ENCODE data around the gene HEPN1. TPM values are rescaled to one million over a fixed set of nuclear protein-coding genes. Genes with fewer than 3 reads are reported as not detected.

Gene HEPN1
- total RNA-seq, 1 donor, result under 0.01 TPM

DNA sequence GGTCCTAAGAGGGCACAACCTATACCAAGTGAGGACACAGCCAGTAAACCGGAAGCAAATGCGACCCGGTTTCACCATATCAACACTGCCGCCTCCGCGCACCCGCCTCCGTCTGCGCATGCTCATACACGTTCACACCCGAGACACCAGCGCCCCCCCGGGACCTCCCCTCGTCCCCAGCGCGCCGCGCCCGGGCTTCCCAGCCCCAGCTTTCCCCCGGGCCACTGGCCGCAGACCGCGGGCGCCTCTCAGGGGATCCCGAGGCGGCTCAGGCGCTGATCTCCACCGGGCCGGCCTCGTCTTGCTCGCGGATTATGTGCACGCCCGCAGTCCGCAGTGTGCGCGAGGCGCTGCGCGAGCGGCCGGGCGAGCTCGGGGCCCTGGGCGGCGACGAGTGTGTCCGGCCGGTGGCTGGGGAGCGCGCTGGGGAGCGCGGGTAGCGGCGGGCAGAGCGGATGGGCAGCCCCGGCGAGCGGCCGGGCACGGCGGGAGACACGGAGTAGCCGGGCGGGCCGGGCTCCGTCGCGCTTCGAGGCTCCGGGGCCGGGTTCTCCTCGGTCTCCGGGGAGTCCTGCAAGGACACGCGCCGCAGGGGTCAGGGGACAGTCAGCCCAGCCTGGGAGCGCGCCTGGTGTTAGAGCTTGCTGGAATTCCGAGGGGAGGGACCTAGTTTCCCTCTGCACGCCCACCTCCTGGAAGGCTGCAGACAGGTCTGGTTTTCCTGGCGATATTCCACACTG is 2.0 kb downstream of the HEPN1 start:
- Histone ChIP-seq H3K4me3 (ENCODE audit: insufficient read depth, low read length) (peak overlapping the region; percentile 68), H4K20me1 (ENCODE audit: insufficient read depth, low read length) (no peaks in the 10 kb centered on the region), H3K27me3 (ENCODE audit: insufficient read depth, low read length) (no peaks in the 10 kb centered on the region), H3K4me2 (ENCODE audit: insufficient read depth, low read length) (peak overlapping the region; percentile 79), H3K9me3 (ENCODE audit: low read depth, low read length) (no peaks in the 10 kb centered on the region), H2AFZ (ENCODE audit: low read length) (peak overlapping the region; percentile 67), H3K36me3 (ENCODE audit: insufficient read depth, low read length) (no peaks in the 10 kb centered on the region), H3K4me1 (ENCODE audit: insufficient read depth, low read length) (peaks cover 5% of the 10 kb centered on the region), H3K27ac (ENCODE audit: low read depth, low read length) (no peak overlapping the region), H3K79me2 (ENCODE audit: insufficient read depth, low read length) (no peaks in the 10 kb centered on the region)
- peak; percentile 93 for DNase-seq (ENCODE audit: insufficient read length, low spot score, missing footprints)
- TF ChIP-seq, protein P1, sequence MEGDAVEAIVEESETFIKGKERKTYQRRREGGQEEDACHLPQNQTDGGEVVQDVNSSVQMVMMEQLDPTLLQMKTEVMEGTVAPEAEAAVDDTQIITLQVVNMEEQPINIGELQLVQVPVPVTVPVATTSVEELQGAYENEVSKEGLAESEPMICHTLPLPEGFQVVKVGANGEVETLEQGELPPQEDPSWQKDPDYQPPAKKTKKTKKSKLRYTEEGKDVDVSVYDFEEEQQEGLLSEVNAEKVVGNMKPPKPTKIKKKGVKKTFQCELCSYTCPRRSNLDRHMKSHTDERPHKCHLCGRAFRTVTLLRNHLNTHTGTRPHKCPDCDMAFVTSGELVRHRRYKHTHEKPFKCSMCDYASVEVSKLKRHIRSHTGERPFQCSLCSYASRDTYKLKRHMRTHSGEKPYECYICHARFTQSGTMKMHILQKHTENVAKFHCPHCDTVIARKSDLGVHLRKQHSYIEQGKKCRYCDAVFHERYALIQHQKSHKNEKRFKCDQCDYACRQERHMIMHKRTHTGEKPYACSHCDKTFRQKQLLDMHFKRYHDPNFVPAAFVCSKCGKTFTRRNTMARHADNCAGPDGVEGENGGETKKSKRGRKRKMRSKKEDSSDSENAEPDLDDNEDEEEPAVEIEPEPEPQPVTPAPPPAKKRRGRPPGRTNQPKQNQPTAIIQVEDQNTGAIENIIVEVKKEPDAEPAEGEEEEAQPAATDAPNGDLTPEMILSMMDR (IDR thresholded peaks at IDR 0.05; ENCODE audit: extremely low read depth, low read depth, low read length), result no peak

DNA sequence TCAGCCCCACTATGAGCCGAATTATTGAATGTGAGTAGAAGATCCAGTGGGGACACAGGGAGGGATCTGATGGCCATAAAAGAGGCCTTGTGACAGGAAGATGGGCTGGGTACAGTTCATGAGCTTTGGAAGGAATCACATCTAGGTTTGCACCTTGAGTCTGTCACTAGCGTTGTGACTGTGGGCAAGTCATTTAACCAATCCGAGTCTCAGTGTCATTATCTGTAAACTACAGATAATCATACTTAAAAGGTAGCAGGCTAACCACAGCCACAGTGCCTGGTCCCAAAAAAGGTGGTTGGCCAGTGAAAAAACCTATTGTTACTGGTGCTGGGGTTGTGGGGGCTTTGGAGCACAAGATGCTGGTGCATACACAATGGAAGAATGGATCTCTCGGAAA is 3.8 kb downstream of the HEPN1 start:
- Histone ChIP-seq H3K4me2 (ENCODE audit: insufficient read depth, low read length) (no peak overlapping the region), H2AFZ (ENCODE audit: low read length) (no peak overlapping the region), H3K27me3 (ENCODE audit: insufficient read depth, low read length) (no peaks in the 10 kb centered on the region), H3K79me2 (ENCODE audit: insufficient read depth, low read length) (no peaks in the 10 kb centered on the region), H4K20me1 (ENCODE audit: insufficient read depth, low read length) (no peaks in the 10 kb centered on the region), H3K4me3 (ENCODE audit: insufficient read depth, low read length) (no peak overlapping the region), H3K27ac (ENCODE audit: low read depth, low read length) (no peak overlapping the region), H3K9me3 (ENCODE audit: low read depth, low read length) (no peaks in the 10 kb centered on the region), H3K4me1 (ENCODE audit: insufficient read depth, low read length) (peaks cover 5% of the 10 kb centered on the region), H3K36me3 (ENCODE audit: insufficient read depth, low read length) (no peaks in the 10 kb centered on the region)
- TF ChIP-seq, protein P1 (IDR thresholded peaks at IDR 0.05; ENCODE audit: extremely low read depth, low read depth, low read length), result no peak
- no peak for DNase-seq (ENCODE audit: insufficient read length, low spot score, missing footprints)

DNA sequence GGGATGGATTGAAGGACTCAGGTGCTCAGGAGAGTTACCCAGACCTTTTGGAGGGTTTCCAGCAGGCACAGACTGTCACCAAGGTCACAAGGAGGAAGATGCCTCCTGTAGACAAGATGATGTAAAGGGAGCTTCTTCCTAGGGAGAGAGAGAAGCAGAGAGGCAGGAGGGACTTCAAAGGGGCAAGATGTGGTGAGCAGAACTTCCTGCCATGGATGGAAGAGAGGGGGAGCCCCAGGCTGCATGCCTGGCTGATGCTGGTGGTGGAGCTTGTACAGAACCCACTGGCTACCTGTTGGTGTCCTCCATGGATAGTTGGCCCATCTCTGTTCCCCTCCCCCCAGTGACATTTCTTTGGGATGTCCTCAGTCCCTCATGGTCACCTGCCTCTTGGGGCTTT is 4.2 kb downstream of the HEPN1 start:
- H2AFZ ChIP-seq (ENCODE audit: low read length), result no peak overlapping the region
- no peaks in the 10 kb centered on the region for H3K9me3 ChIP-seq (ENCODE audit: low read depth, low read length)
- no peak overlapping the region for H3K27ac ChIP-seq (ENCODE audit: low read depth, low read length)
- no peaks in the 10 kb centered on the region for H3K27me3 ChIP-seq (ENCODE audit: insufficient read depth, low read length)
- H3K36me3 ChIP-seq (ENCODE audit: insufficient read depth, low read length), result no peaks in the 10 kb centered on the region
- H3K79me2 ChIP-seq (ENCODE audit: insufficient read depth, low read length), result no peaks in the 10 kb centered on the region
- no peak for DNase-seq (ENCODE audit: insufficient read length, low spot score, missing footprints)
- no peak overlapping the region for H3K4me3 ChIP-seq (ENCODE audit: insufficient read depth, low read length)
- TF ChIP-seq, protein P1 (IDR thresholded peaks at IDR 0.05; ENCODE audit: extremely low read depth, low read depth, low read length), result no peak
- no peak overlapping the region for H3K4me2 ChIP-seq (ENCODE audit: insufficient read depth, low read length)
- H3K4me1 ChIP-seq (ENCODE audit: insufficient read depth, low read length), result peaks cover 5% of the 10 kb centered on the region
- no peaks in the 10 kb centered on the region for H4K20me1 ChIP-seq (ENCODE audit: insufficient read depth, low read length)

DNA sequence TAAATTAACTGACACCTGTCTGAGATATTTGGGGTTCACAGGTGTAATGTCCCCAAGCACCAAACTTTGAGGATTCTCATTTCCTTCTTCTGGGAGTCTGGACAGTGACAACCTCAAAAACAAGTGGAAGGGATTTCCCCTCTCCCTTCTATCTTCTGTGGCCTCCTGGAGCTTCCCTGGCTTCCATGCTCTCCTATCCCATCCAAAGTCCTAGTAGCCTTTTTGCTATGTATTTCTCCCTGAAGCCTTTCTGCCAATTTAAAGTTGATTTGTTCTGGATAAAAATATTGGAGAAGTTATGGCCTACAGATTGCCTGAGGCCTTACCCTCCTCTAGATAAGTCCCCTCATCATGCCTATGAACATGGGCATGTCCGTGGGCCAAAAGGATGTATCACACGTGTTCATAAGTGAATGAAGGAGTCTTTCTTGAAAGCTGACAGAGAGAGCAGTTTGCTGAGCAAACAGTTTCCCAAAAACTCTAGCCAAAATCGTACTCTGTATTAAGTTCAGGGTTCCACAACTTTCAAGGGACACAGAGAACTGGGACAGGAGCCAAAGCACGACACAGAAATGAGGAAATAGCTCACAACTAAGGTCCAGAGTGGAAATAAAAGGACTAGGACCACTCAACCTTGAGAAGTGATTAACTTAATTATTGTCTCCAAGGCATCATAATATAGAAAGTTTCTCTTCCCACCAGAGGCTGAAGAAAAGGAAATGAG is 10.1 kb downstream of the HEPN1 start:
- no peaks in the 10 kb centered on the region for H4K20me1 ChIP-seq (ENCODE audit: insufficient read depth, low read length)
- no peaks in the 10 kb centered on the region for H3K79me2 ChIP-seq (ENCODE audit: insufficient read depth, low read length)
- DNase-seq (ENCODE audit: insufficient read length, low spot score, missing footprints), result no peak
- H3K27ac ChIP-seq (ENCODE audit: low read depth, low read length), result no peak overlapping the region
- no peaks in the 10 kb centered on the region for H3K9me3 ChIP-seq (ENCODE audit: low read depth, low read length)
- TF ChIP-seq, protein P1 (IDR thresholded peaks at IDR 0.05; ENCODE audit: extremely low read depth, low read depth, low read length), result no peak
- H3K4me2 ChIP-seq (ENCODE audit: insufficient read depth, low read length), result no peak overlapping the region
- H3K4me1 ChIP-seq (ENCODE audit: insufficient read depth, low read length), result peaks cover 3% of the 10 kb centered on the region
- no peaks in the 10 kb centered on the region for H3K27me3 ChIP-seq (ENCODE audit: insufficient read depth, low read length)
- H3K36me3 ChIP-seq (ENCODE audit: insufficient read depth, low read length), result no peaks in the 10 kb centered on the region
- peak overlapping the region; percentile 37 for H2AFZ ChIP-seq (ENCODE audit: low read length)
- H3K4me3 ChIP-seq (ENCODE audit: insufficient read depth, low read length), result no peak overlapping the region

Data from osteoblast (primary cell).